ENCODE data around the gene RFXANK.
"Not testable (repeated sequence)": the region's sequence is repeated elsewhere in the genome, so short reads cannot be mapped to it uniquely, and the experiment has no call there.

RFXANK gene

DNA sequence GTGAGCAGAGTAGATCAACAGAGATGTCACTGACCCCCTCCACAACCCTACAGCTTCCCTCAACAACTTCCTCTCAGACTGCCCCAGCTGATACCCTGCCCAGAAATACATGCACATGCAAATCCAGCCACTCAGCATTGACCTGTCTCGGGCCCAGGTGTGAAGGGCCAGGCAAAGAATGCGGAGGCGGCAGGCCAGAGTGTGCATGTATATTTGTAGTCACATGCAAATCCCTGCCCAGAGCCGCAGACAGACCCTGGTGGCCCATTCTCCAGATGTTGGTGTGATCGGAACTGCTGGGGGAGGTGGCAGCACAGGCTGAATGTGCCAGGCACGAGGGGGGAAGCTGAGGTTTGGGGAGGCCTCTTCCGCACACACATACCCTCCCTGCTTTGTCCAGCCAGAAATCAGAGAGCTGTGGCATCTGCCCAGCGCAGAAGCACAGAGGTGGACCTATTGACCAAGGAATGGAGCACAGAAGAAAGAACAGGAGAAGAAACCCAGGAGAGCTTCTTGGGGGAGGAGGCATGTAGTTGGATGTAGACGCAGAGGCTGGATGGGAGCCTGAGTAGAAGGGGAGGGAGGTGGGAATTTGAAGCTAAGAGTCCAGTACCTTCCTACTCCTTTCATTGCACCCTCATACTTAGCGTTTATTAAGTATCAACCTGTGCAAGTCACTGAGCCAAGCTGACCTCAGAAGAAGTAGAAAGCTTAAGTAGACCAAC, 36.4 kb upstream of the RFXANK start:
- in situ Hi-C loops (cut with HindIII; ENCODE audit: low pct_unique_long_range_greater_than_20kb, low sequenced_read_pairs) = no loop called here
- DNase-seq (ENCODE audit: low read depth in 1 of 2, low spot score in 1 of 2) = no peak
- no peak for TF ChIP-seq JUND (IDR thresholded peaks at IDR 0.05; ENCODE audit: low read depth)

DNA sequence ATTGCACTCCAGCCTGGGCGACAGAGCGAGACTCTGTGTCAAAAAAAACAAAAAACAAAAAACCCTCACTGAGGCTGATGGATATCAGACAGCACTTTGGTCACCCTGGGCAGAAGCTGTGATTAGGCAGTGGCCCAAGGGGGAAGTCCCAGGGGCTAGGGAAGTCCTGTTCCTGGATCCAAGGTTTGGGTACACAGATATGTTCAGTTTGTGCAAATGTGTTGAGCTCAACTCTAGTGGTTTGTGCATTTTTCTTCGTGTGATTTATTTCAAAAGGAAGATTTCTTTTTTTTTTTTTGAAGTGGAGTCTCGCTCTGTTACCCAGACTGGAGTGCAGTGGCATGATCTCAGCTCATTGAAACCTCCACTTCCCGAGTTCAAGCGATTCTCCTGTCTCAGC, 34.2 kb upstream of the RFXANK start:
- in situ Hi-C loops (cut with HindIII; ENCODE audit: low pct_unique_long_range_greater_than_20kb, low sequenced_read_pairs) = no loop called here
- TF ChIP-seq JUND (IDR thresholded peaks at IDR 0.05; ENCODE audit: low read depth) = no peak
- DNase-seq (ENCODE audit: low read depth in 1 of 2, low spot score in 1 of 2) = no peak

DNA sequence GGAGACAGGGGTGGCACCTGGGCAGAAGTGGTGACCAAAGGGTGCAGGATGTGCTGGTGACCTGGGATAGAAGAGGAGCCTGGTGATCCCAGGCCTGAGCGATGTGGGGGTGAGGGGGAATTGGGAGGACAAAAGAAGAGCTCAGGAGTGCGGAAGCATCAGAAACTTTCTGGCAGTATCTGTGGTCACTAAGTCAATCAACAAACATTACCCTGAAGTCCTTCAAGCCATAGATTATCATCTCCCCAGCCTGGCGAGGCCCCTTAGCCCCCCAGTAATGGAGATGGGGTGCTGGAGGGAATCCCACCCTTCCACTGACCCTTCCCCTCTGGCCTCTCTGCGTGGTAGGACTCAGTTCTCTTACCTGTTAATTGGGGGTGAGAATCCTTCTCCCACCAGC, 32.5 kb upstream of the RFXANK start:
- no peak for DNase-seq (ENCODE audit: low read depth in 1 of 2, low spot score in 1 of 2)
- in situ Hi-C loops (cut with HindIII; ENCODE audit: low pct_unique_long_range_greater_than_20kb, low sequenced_read_pairs) = no loop called here
- no peak for TF ChIP-seq JUND (IDR thresholded peaks at IDR 0.05; ENCODE audit: low read depth)

DNA sequence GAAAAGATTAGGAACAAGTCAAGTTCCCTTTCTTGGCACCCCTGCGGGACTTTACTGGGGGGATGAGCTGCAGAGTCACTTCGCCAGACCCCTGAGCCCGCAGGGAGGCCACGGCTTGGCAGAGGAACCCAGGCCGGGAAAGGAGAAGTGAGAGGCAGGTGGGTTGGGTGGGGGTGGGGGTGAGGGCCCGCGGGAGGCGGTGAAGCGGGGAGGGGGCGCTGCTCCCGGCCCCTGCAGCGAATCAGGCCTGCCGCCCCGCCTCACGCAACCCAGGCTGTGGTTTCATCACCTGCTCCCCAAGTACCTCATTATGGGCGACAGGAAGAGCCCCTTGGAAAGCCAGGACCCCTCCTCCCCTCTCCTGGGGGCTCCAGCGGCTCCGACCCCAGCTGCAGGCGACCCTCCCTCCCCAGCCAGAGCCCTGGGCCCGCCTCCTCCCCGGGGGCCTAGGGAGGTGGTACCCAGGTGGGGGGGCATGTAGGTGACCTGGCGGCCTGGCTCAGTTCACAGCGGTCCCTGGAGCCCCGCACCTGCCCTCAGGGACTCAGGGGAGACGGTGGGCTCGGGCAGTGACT, 31.5 kb upstream of the RFXANK start:
- TF ChIP-seq JUND (IDR thresholded peaks at IDR 0.05; ENCODE audit: low read depth) = no peak
- in situ Hi-C loops (cut with HindIII; ENCODE audit: low pct_unique_long_range_greater_than_20kb, low sequenced_read_pairs) = no loop called here
- DNase-seq (ENCODE audit: low read depth in 1 of 2, low spot score in 1 of 2) = no peak

DNA sequence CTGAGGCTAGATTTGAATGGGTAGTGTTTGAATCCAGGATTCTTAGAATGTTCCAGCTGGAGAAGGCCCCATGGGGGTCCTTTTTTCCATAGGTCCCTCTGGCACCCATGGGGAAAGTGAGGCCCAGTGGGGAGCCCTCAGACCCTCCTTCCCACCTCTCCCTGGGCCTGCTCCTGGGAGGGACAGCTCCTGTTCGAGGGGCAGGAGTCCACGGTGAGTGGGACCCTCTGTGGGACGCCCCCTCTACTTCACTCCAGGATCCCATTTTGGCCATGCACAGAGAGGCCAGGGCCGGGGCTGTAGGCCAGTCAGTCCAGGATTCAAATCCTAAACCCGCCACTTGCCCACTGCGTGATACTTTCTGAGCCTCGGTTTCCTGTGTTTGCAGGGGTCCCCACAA, 29.6 kb upstream of the RFXANK start:
- no peak for DNase-seq (ENCODE audit: low read depth in 1 of 2, low spot score in 1 of 2)
- TF ChIP-seq JUND (IDR thresholded peaks at IDR 0.05; ENCODE audit: low read depth) = no peak
- in situ Hi-C loops (cut with HindIII; ENCODE audit: low pct_unique_long_range_greater_than_20kb, low sequenced_read_pairs) = no loop called here

DNA sequence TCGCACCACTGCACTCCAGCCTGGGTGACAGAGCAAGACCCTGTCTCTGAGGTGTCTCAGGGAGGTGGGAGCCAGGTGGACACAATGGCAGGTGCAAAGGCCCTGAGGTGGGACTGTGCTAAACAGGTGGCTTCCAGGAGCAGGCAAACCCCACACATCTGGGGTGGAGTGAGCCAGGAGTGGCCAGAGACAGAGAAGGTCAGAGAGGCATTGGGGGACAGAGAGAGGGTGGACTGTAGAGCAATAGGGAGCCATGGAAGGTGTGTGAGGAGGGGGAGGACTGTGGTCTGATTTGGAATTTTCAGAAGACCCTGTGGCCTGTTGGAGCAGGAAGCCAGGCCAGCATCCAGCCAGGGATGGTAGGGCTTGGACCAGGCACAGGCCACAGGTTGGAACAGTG, 26.7 kb upstream of the RFXANK start:
- no peak for DNase-seq (ENCODE audit: low read depth in 1 of 2, low spot score in 1 of 2)
- in situ Hi-C loops (cut with HindIII; ENCODE audit: low pct_unique_long_range_greater_than_20kb, low sequenced_read_pairs) = no loop called here
- TF ChIP-seq JUND (IDR thresholded peaks at IDR 0.05; ENCODE audit: low read depth) = no peak

DNA sequence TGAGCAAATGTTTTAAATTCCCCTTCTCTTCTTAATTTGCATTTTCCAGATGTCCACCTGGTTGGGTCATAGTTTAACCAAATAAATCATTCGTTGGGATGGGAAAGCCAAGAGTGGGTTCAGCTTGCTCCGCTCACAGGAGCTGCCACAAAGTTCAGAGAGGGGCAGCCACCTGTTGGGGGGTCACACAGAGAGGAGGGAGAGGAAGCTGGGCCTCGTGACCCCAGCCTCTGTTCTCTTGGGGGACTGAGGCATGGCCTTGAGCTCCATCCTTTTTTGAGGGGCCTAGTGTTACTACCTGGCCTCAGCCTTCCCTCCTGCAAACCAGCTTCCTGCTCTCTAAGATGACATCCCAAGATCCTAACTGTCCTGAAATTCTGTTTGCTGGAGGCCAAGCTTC, 24.4 kb upstream of the RFXANK start:
- DNase-seq (ENCODE audit: low read depth in 1 of 2, low spot score in 1 of 2) = no peak
- in situ Hi-C loops (cut with HindIII; ENCODE audit: low pct_unique_long_range_greater_than_20kb, low sequenced_read_pairs) = no loop called here
- no peak for TF ChIP-seq JUND (IDR thresholded peaks at IDR 0.05; ENCODE audit: low read depth)

DNA sequence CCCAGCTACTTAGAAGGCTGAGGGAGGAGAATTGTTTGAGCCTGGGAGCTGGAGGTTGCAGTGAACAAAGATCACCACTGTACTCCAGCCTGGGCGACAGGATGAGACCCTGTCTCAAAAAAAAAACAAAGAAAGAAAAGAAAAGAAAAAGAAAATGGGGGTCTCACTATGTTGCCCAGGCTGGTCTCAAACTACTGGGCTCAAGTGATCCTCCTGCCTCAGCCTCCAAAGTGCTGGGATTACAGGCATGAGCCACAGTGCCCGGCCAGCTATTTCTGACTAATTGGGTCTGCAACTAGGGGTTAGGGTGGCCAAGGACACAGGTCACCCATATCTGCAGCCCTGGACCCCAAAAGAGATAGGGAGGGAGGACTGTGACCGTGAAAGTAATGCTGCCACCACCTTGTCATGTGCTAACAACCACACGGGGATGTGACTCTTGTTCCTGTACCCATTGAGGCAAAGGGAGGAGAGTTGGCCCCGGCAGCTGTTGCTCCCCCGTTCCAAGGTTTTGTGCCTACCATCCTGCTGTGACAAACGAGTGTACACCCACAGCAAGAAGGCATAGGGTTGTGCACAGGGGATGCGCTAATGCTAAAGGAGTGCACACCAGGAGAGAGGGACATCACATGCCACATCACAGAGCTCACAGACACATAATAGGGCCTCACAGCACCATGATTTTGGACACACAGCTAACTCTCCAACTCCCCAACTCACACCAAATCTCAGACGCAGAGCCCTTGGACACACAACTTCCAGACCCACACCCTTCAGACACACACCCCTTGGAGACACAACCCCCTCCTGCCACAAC, 22.6 kb upstream of the RFXANK start:
- no peak for DNase-seq (ENCODE audit: low read depth in 1 of 2, low spot score in 1 of 2)
- TF ChIP-seq JUND (IDR thresholded peaks at IDR 0.05; ENCODE audit: low read depth) = no peak
- in situ Hi-C loops (cut with HindIII; ENCODE audit: low pct_unique_long_range_greater_than_20kb, low sequenced_read_pairs) = no loop called here

DNA sequence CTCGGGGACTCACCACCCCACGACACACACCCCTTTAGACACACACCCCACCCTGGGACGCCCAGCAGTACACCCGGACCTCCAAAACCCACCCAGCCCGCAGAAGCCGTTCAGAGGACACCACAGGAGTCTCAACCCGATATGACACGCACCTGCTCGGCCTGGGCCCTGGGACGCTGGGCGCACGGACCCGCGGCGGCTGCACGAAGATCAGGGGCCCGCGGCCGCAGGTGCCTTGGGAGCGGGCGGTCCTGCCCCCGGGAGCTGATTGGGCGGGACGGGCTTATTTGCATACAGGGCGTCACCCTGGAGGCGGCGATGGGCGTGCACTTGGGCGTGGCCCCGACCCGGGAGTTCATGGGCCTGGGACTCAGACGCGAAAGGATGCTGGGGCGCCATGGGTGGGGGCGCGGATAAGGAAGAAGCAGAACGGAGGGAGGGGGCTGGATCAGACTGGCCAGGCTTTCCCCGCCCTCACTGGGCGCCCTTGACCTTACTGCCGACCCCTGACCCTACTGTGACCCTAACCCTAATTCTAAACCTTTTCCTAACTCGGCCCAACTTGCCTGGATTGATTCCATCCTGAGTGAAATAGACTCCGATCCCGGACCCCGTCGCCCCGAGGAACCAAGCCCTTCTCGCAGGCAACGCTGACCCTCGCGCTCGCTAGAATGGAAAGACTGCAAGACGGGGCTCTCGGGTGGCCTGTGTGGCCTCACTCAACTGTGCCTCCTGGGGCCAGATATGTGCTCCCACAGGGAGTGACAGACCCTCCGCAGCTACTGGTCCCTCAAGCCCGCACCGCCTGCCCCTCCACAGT, 21.8 kb upstream of the RFXANK start, which contains the start of gene MEF2B:
Gene MEF2B, minus strand, starts transcription at position 211 of the 820 bp plus-strand sequence. CDS start 19,528 bp downstream, outside the sequence.
- in situ Hi-C loops (cut with HindIII; ENCODE audit: low pct_unique_long_range_greater_than_20kb, low sequenced_read_pairs) = no loop called here
- TF ChIP-seq JUND (IDR thresholded peaks at IDR 0.05; ENCODE audit: low read depth) = no peak
- DNase-seq (ENCODE audit: low read depth in 1 of 2, low spot score in 1 of 2) = peak; percentile 86 to 89

DNA sequence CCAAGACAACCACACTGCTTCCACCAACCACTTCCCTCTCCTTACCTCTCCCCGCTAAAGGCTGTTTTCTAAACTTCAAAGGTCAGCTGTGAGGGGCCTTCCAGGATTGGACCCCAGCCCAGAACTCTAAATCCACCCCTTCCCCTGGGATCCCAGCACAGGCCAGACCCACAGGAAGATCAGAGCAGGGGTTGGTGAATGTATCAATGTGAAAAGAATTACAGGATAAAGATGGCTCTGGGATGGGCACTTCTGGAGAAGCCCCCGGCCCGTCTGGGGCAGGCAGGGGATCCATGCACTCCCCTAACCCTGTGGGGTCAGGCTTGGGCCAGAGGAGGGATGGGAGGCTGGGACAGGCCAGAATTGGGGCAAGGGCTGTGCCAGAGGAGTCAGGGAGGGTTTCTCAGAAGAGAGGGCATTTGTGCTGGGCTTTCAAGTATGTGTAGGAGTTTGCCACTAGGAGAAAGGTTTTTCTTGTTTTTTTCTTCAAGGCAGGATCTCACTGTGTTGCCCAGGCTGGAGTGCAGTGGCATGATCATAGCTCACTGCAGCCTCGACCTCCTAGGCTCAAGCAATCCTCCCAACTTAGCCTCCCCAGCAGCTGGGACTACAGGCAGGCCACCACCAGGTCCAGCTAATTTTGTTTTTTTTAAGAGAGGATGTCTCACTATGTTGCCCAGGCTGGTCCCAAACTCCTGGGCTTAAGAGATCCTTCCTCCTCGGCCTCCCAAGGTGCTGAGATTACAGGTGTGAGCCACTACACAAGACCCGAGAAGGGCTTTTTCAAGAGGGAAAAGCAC, 21.0 kb upstream of the RFXANK start:
- in situ Hi-C loops (cut with HindIII; ENCODE audit: low pct_unique_long_range_greater_than_20kb, low sequenced_read_pairs) = no loop called here
- no peak for DNase-seq (ENCODE audit: low read depth in 1 of 2, low spot score in 1 of 2)

DNA sequence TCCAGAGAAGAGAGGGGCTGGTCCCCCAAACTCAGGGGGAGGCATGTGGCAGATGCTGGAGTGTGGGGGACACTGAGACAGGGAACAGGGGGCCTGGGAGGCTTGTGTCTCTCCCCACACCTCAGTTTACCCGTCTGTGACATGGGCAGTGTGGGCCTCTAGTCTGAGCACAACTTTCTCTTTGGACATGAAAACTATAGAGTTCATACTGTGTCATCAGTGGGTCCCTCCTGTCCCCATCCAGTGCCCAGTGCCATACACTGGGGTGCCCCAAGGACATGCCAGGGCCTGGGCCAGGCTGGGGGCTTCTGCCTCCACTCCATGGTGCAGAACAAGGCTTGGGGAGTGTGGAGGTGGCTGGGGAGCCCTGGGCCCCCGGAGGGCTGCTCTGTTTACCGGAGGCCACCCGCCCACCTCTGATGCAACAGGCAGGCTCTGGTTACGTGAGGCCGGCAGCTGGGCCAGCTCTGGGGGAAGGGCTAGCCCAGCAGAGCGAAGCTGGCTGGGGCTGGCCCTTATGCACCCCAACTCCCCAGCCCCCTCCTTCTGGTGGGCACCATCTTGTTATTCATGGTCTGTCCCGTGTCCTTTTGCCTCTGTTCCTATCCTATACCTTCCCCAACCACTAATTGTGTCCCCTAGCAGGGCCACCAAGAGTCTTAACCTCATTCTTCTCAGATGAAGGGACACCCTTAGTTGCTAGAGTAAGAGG, 20.1 kb upstream of the RFXANK start:
- DNase-seq (ENCODE audit: low read depth in 1 of 2, low spot score in 1 of 2) = no peak
- TF ChIP-seq JUND (IDR thresholded peaks at IDR 0.05; ENCODE audit: low read depth) = no peak
- in situ Hi-C loops (cut with HindIII; ENCODE audit: low pct_unique_long_range_greater_than_20kb, low sequenced_read_pairs) = no loop called here

More for the DNA sequence above, 21.0 kb upstream of the RFXANK start:
- TF ChIP-seq JUND (IDR thresholded peaks at IDR 0.05; ENCODE audit: low read depth) = no peak

DNA sequence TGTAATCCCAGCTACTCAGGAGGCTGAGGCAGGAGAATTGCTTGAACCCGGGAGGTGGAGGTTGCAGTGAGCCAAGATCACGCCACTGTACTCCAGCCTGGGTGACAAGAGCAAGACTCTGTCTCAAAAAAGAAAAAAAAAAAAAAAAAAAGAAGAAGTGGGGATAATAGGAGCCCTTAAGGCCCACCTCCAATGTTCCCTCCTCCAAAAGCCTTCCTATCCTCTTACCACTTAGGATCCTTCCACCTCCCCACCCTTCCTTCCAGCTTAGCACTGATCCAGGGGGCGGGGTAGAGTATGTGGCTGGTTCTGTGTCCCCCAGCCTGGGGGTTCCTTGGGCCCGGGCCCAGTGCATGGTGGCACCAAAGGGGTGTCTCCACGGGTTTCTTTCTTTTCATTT, 18.8 kb upstream of the RFXANK start:
- in situ Hi-C loops (cut with HindIII; ENCODE audit: low pct_unique_long_range_greater_than_20kb, low sequenced_read_pairs); DNase-seq (ENCODE audit: low read depth in 1 of 2, low spot score in 1 of 2): not testable (repeated sequence)
